ENCODE data around the gene SLC25A41.

- TF ChIP-seq CTCF (IDR thresholded peaks at IDR 0.05), result peak; percentile 80
- TF ChIP-seq EZH2 (IDR thresholded peaks at IDR 0.05), result no peak
Measured at GRCh38 chr19:6481541-6482342, 48.2 kb upstream of the SLC25A41 start, which contains the start of gene DENND1C.

Data from neural progenitor cell (in vitro differentiated cells).